Measurements from ENCODE around the gene TJP3. TPM values are rescaled to one million over a fixed set of nuclear protein-coding genes. Genes with fewer than 3 reads are reported as not detected.

TJP3 gene
- total and polyA plus RNA-seq, 2 donors from 2014 or later = 26.5 to 32.5 TPM

DNA sequence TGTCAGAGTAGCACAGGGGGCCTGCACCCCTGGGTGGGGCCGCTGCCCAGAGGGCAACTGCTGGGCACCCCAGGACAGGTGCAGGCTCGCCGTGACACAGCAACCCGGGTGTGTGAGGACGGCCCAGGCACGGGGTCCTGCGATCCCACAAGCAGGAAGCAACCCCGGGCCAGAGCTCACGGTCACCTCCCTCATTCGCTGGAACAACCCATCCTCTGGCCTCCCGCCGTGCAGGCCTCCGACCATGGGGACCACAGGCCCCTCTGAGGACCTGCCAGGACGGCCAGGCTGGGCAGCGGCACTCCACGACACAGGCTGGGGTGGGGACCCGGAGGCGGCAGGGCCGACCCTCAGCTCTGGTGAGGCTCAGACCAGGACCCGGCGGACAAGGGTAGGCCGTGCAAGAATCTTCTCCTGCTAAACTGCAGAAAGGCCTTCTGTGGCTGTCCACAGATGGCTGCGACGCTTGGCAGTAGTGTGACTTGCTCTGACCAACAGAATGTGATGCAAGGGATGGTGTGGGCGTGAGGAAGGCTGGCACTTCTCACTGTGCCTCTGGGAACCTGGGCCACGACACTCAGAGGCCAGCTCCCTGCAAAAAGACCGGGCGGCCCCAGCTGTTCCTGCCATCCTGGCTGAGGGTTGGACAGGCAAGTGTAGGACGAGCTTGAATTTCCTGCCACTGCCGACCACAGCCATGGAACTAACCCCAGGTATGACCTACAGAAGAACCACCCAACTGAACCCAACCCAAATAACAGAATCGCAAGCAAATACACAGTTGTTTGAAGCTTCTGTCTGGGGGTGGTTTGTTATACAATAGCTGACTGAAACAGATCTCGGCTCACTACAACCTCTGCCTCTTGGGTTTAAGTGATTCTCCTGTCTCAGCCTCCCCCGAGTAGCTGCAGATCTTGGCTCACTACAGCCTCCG lies 34.4 kb upstream of the TJP3 start:
- Histone ChIP-seq H3K36me3 (ENCODE audit: control insufficient read depth in 2 of 3, insufficient read depth in 3 of 3, low read length in 3 of 3) (no peaks in the 10 kb centered on the region), H3K9ac (ENCODE audit: low read length in 3 of 3) (no peak overlapping the region), H3K4me3 (ENCODE audit: low read length in 3 of 3) (no peak overlapping the region), H3K27ac (ENCODE audit: low read depth in 2 of 2, low read length in 2 of 2) (no peak overlapping the region), H3K27me3 (ENCODE audit: control insufficient read depth, insufficient read depth, low read length) (no peaks in the 10 kb centered on the region), H3K4me1 (ENCODE audit: control insufficient read depth in 2 of 3, insufficient read depth in 2 of 3, low read depth in 1 of 3, low read length in 3 of 3) (peaks cover 0 to 14% (median 0%) of the 10 kb centered on the region in 3 donors), H3K9me3 (ENCODE audit: control insufficient read depth in 2 of 3, insufficient read depth in 1 of 3, low read length in 3 of 3) (no peaks in the 10 kb centered on the region)
- DNase-seq (no peak), FAIRE-seq (no peak)
- TF ChIP-seq, protein P1, sequence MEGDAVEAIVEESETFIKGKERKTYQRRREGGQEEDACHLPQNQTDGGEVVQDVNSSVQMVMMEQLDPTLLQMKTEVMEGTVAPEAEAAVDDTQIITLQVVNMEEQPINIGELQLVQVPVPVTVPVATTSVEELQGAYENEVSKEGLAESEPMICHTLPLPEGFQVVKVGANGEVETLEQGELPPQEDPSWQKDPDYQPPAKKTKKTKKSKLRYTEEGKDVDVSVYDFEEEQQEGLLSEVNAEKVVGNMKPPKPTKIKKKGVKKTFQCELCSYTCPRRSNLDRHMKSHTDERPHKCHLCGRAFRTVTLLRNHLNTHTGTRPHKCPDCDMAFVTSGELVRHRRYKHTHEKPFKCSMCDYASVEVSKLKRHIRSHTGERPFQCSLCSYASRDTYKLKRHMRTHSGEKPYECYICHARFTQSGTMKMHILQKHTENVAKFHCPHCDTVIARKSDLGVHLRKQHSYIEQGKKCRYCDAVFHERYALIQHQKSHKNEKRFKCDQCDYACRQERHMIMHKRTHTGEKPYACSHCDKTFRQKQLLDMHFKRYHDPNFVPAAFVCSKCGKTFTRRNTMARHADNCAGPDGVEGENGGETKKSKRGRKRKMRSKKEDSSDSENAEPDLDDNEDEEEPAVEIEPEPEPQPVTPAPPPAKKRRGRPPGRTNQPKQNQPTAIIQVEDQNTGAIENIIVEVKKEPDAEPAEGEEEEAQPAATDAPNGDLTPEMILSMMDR (IDR thresholded peaks at IDR 0.05; ENCODE audit: borderline replicate concordance, extremely low read depth, insufficient read depth) = no peak
- intact Hi-C loops (cut with DNase I) = no loop called here

- H3K27ac ChIP-seq (ENCODE audit: low read depth in 2 of 2, low read length in 2 of 2) = no peak overlapping the region
- intact Hi-C loops (cut with DNase I) = no loop called here
- DNase-seq = peak in 1 of 5 donors; percentile 74
- H3K9me3 ChIP-seq (ENCODE audit: control insufficient read depth in 2 of 3, insufficient read depth in 1 of 3, low read length in 3 of 3) = no peaks in the 10 kb centered on the region
- no peak for FAIRE-seq
- TF ChIP-seq, protein P1 (IDR thresholded peaks at IDR 0.05; ENCODE audit: borderline replicate concordance, extremely low read depth, insufficient read depth) = no peak
- H3K27me3 ChIP-seq (ENCODE audit: control insufficient read depth, insufficient read depth, low read length) = no peaks in the 10 kb centered on the region
- H3K9ac ChIP-seq (ENCODE audit: low read length in 3 of 3) = no peak overlapping the region
- no peak overlapping the region for H3K4me3 ChIP-seq (ENCODE audit: low read length in 3 of 3)
- peaks cover 0 to 11% (median 0%) of the 10 kb centered on the region in 3 donors for H3K4me1 ChIP-seq (ENCODE audit: control insufficient read depth in 2 of 3, insufficient read depth in 2 of 3, low read depth in 1 of 3, low read length in 3 of 3)
- H3K36me3 ChIP-seq (ENCODE audit: control insufficient read depth in 2 of 3, insufficient read depth in 3 of 3, low read length in 3 of 3) = no peaks in the 10 kb centered on the region
Measured at GRCh38 chr19:3674784-3675543, 33.2 kb upstream of the TJP3 start.

- Histone ChIP-seq H3K9ac (ENCODE audit: low read length in 3 of 3) (no peak overlapping the region), H3K27ac (ENCODE audit: low read depth in 2 of 2, low read length in 2 of 2) (no peak overlapping the region), H3K27me3 (ENCODE audit: control insufficient read depth, insufficient read depth, low read length) (no peaks in the 10 kb centered on the region), H3K4me1 (ENCODE audit: control insufficient read depth in 2 of 3, insufficient read depth in 2 of 3, low read depth in 1 of 3, low read length in 3 of 3) (peaks cover 0 to 1% (median 0%) of the 10 kb centered on the region in 3 donors), H3K4me3 (ENCODE audit: low read length in 3 of 3) (no peak overlapping the region), H3K36me3 (ENCODE audit: control insufficient read depth in 2 of 3, insufficient read depth in 3 of 3, low read length in 3 of 3) (no peaks in the 10 kb centered on the region), H3K9me3 (ENCODE audit: control insufficient read depth in 2 of 3, insufficient read depth in 1 of 3, low read length in 3 of 3) (no peaks in the 10 kb centered on the region)
- FAIRE-seq = no peak
- TF ChIP-seq, protein P1 (IDR thresholded peaks at IDR 0.05; ENCODE audit: borderline replicate concordance, extremely low read depth, insufficient read depth) = no peak
- intact Hi-C loops (cut with DNase I) = no loop called here
- DNase-seq = no peak
Measured at GRCh38 chr19:3678188-3678587, 30.0 kb upstream of the TJP3 start.
